ENCODE results near the gene SLC18B1.

- TF ChIP-seq, protein P1, sequence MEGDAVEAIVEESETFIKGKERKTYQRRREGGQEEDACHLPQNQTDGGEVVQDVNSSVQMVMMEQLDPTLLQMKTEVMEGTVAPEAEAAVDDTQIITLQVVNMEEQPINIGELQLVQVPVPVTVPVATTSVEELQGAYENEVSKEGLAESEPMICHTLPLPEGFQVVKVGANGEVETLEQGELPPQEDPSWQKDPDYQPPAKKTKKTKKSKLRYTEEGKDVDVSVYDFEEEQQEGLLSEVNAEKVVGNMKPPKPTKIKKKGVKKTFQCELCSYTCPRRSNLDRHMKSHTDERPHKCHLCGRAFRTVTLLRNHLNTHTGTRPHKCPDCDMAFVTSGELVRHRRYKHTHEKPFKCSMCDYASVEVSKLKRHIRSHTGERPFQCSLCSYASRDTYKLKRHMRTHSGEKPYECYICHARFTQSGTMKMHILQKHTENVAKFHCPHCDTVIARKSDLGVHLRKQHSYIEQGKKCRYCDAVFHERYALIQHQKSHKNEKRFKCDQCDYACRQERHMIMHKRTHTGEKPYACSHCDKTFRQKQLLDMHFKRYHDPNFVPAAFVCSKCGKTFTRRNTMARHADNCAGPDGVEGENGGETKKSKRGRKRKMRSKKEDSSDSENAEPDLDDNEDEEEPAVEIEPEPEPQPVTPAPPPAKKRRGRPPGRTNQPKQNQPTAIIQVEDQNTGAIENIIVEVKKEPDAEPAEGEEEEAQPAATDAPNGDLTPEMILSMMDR (IDR thresholded peaks at IDR 0.05): no peak
- no peak for TF ChIP-seq POLR2A (IDR thresholded peaks at IDR 0.05)
- no peak for TF ChIP-seq POLR2AphosphoS5 (IDR thresholded peaks at IDR 0.05)
Observed at GRCh38 chr6:132785936-132786335, 12.5 kb downstream of the SLC18B1 start.

Data from prostate gland (tissue), 2 donors.